ENCODE measurements around the gene SPC24.

DNA sequence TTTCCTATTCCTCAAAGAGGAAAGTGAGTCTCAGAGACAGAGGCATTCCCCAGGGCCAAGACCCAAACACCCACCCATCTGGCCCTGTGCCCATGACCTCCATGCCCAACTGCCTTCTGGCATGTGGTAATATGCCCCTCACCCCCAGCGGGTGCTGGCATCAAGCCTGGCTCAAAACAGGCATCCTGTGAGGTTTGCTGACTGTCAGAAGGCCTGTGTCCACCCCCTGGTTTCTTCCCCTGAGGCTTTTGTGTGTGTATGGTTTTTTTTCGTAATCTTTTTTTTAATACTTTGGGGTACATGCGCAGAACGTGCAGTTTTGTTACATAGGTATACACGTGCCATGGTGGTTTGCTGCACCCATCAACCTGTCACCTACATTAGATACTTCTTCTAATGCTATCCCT lies 49.4 kb upstream of the SPC24 start:
- TF ChIP-seq, protein P1, sequence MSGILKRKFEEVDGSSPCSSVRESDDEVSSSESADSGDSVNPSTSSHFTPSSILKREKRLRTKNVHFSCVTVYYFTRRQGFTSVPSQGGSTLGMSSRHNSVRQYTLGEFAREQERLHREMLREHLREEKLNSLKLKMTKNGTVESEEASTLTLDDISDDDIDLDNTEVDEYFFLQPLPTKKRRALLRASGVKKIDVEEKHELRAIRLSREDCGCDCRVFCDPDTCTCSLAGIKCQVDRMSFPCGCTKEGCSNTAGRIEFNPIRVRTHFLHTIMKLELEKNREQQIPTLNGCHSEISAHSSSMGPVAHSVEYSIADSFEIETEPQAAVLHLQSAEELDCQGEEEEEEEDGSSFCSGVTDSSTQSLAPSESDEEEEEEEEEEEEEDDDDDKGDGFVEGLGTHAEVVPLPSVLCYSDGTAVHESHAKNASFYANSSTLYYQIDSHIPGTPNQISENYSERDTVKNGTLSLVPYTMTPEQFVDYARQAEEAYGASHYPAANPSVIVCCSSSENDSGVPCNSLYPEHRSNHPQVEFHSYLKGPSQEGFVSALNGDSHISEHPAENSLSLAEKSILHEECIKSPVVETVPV (CRISPR knock-in tag; IDR thresholded peaks at IDR 0.05), result no peak
- no peak for TF ChIP-seq RARB (CRISPR knock-in tag; IDR thresholded peaks at IDR 0.05)
- no peak for TF ChIP-seq PPARA (CRISPR knock-in tag; IDR thresholded peaks at IDR 0.05; ENCODE audit: borderline replicate concordance)
- TF ChIP-seq ISL1 (CRISPR knock-in tag; IDR thresholded peaks at IDR 0.05), result no peak
- TF ChIP-seq, protein P2, sequence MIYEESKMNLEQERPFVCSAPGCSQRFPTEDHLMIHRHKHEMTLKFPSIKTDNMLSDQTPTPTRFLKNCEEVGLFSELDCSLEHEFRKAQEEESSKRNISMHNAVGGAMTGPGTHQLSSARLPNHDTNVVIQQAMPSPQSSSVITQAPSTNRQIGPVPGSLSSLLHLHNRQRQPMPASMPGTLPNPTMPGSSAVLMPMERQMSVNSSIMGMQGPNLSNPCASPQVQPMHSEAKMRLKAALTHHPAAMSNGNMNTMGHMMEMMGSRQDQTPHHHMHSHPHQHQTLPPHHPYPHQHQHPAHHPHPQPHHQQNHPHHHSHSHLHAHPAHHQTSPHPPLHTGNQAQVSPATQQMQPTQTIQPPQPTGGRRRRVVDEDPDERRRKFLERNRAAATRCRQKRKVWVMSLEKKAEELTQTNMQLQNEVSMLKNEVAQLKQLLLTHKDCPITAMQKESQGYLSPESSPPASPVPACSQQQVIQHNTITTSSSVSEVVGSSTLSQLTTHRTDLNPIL (CRISPR knock-in tag; IDR thresholded peaks at IDR 0.05; ENCODE audit: low read depth), result no peak
- TF ChIP-seq, protein P3, sequence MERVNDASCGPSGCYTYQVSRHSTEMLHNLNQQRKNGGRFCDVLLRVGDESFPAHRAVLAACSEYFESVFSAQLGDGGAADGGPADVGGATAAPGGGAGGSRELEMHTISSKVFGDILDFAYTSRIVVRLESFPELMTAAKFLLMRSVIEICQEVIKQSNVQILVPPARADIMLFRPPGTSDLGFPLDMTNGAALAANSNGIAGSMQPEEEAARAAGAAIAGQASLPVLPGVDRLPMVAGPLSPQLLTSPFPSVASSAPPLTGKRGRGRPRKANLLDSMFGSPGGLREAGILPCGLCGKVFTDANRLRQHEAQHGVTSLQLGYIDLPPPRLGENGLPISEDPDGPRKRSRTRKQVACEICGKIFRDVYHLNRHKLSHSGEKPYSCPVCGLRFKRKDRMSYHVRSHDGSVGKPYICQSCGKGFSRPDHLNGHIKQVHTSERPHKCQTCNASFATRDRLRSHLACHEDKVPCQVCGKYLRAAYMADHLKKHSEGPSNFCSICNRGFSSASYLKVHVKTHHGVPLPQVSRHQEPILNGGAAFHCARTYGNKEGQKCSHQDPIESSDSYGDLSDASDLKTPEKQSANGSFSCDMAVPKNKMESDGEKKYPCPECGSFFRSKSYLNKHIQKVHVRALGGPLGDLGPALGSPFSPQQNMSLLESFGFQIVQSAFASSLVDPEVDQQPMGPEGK (CRISPR knock-in tag; IDR thresholded peaks at IDR 0.05; ENCODE audit: borderline replicate concordance), result no peak
- TF ChIP-seq ZFP30 (CRISPR knock-in tag; IDR thresholded peaks at IDR 0.05), result no peak

Data from SK-N-SH treated with all-trans-retinoic acid at 6 μM for 48 hours (cell line).